Natural killer cell (primary cell): Measurements from ENCODE around the gene LDHD. TPM values are rescaled to one million over a fixed set of nuclear protein-coding genes. Genes with fewer than 3 reads are reported as not detected.

ENCODE experiments used
- ATAC-seq, 3 donors: fragments of 150-1000 bp in 2 of 3; fragments of 200-7000 bp in 1 of 3; cut with Tn5 transposase; 1 replicate in 1 of 3; 2 replicates in 2 of 3; pipeline ENCODE4 v1.10.0; 2021; ENCODE audit warnings: mild to moderate bottlenecking in 2 of 3, moderate library complexity in 2 of 3
- DNase-seq, 2 donors: peaks; one replicate each; pipeline versions ENCODE4 v3.0.0 to v3.0.0-alpha.2; 2013 to 2021; ENCODE audit warnings: mixed read lengths in 1 of 2
- H3K27ac ChIP-seq: one replicate; pipeline ENCODE4 v1.5.1; 2013; ENCODE audit warnings: mild to moderate bottlenecking, low read length
- H3K27me3 ChIP-seq: one replicate; pipeline ENCODE4 v1.6.1; 2013; ENCODE audit warnings: low read length; ENCODE audit not compliant: control insufficient read depth, insufficient read depth
- H3K36me3 ChIP-seq: one replicate; pipeline ENCODE4 v1.6.1; 2013; ENCODE audit warnings: low read length; ENCODE audit not compliant: control insufficient read depth, insufficient read depth
- H3K4me1 ChIP-seq: one replicate; pipeline ENCODE4 v1.6.1; 2013; ENCODE audit warnings: low read length; ENCODE audit not compliant: control insufficient read depth, insufficient read depth
- H3K4me3 ChIP-seq: one replicate; pipeline ENCODE4 v1.5.1; 2013; ENCODE audit warnings: low read length
- H3K9me3 ChIP-seq: one replicate; pipeline ENCODE4 v1.6.1; 2013; ENCODE audit warnings: low read length; ENCODE audit not compliant: control insufficient read depth, insufficient read depth
- H3K27ac Mint-ChIP-seq, 2 donors: one replicate each; pipeline ENCODE4 v1.8.0; 2022; ENCODE audit warnings: mild to moderate bottlenecking in 2 of 2, mixed read lengths in 2 of 2, moderate library complexity in 1 of 2
- H3K27me3 Mint-ChIP-seq, 2 donors: one replicate each; pipeline ENCODE4 v1.8.0; 2022; ENCODE audit warnings: low read depth in 2 of 2, mixed read lengths in 2 of 2
- H3K36me3 Mint-ChIP-seq: one replicate; pipeline ENCODE4 v1.8.0; 2022; ENCODE audit warnings: mixed read lengths
- H3K4me1 Mint-ChIP-seq, 2 donors: one replicate each; pipeline ENCODE4 v1.8.0; 2022; ENCODE audit warnings: mixed read lengths in 2 of 2
- H3K4me3 Mint-ChIP-seq: one replicate; pipeline ENCODE4 v1.8.0; 2022; ENCODE audit warnings: mild to moderate bottlenecking, moderate library complexity, mixed read lengths
- H3K9me3 Mint-ChIP-seq, 2 donors: one replicate each; pipeline ENCODE4 v1.8.0; 2022; ENCODE audit warnings: mixed read lengths in 2 of 2
- CTCF ChIP-seq: fragments of 200-600 bp; IDR thresholded peaks from one replicate; pipeline ENCODE4 v1.8.0; 2022; ENCODE audit warnings: antibody characterized with exemption
- WGBS: methylation state at CpG from one replicate; pipeline ENCODE4 v1.1.7; 2013; ENCODE audit warnings: missing lambda C conversion rate; ENCODE audit not compliant: insufficient coverage; 5-methylcytosine and 5-hydroxymethylcytosine counted together
- intact Hi-C: fragments of 100-400 bp; cut with micrococcal nuclease; formaldehyde crosslinking; loops from one replicate; pipeline ENCODE4 v1.14.2; 2022
- total RNA-seq, 4 donors: library from RNA; stranded (reverse); fragments of 120-200 nt in 1 of 4; gene quantifications; one replicate each; pipeline versions ENCODE4 v1.2.3 to v1.2.4, GENCODE V29; 2013 to 2022

Gene LDHD
- total RNA-seq, 3 donors from 2014 or later (not counting 1 experiment from before 2014, with no cell fraction given) = 0.12 to 1.3 TPM; not detected in 1

DNA sequence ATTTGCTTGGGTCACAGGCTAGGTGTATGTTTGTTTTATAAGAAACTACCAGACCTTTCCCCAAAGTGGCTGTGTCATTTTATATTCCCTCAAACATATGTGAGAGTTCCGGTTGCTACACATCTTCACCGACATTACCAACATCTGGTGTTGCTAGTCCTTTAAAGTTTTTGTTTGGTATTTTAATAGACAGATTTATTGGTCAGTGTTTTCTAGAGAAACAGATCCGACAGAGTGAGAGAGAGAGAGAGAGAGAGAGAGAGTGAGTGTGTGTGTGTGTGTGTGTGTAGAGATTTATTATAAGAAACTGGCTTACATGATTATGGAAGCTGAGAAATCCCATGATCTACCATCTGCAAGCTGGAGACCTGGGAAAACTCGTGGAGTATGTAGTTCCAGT, 31.0 kb downstream of the LDHD start:
- peaks cover 12 to 42% of the 10 kb centered on the region in 2 donors for H3K27me3 Mint-ChIP-seq
- no peaks in the 10 kb centered on the region for H3K36me3 ChIP-seq
- no peaks in the 10 kb centered on the region for H3K36me3 Mint-ChIP-seq
- H3K27ac Mint-ChIP-seq = no peak overlapping the region
- no peak for DNase-seq
- no peak for ATAC-seq
- H3K9me3 ChIP-seq = no peaks in the 10 kb centered on the region
- no peaks in the 10 kb centered on the region for H3K4me1 Mint-ChIP-seq
- no peak overlapping the region for H3K4me3 ChIP-seq
- peaks cover 3% of the 10 kb centered on the region for H3K4me1 ChIP-seq
- no peak overlapping the region for H3K27ac ChIP-seq
- H3K9me3 Mint-ChIP-seq = no peaks in the 10 kb centered on the region
- no peak overlapping the region for H3K4me3 Mint-ChIP-seq
- TF ChIP-seq CTCF = no peak
- no peaks in the 10 kb centered on the region for H3K27me3 ChIP-seq
- intact Hi-C loops = no loop called here
- 92% methylated on average over 4 of the region's 4 CpGs for WGBS

DNA sequence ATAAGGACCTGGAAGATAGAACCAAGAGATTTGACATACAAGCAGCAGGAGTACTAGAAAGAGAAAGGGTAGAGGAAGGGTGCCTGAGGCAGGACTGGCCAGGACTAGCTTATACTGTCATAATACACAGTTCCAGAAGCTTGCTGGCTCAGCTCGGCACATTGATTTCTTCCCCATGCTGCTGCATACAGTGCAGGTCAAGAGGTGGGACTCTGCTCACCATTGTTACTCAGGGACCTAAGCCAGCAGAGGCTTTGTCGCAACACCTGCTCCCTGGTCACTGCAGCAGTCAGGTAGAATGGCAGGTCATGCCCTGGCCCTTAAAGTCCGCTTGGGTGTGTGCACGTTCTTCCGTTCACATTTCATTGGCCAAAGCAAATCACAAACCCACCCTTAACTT, 32.8 kb downstream of the LDHD start:
- DNase-seq (no peak), ATAC-seq (no peak)
- intact Hi-C loops = no loop called here
- H3K4me3 Mint-ChIP-seq = no peak overlapping the region
- Histone ChIP-seq H3K36me3 (no peaks in the 10 kb centered on the region), H3K4me3 (no peak overlapping the region), H3K27ac (no peak overlapping the region), H3K4me1 (peaks cover 3% of the 10 kb centered on the region), H3K9me3 (no peaks in the 10 kb centered on the region), H3K27me3 (no peaks in the 10 kb centered on the region)
- H3K36me3 Mint-ChIP-seq = no peaks in the 10 kb centered on the region
- no peaks in the 10 kb centered on the region for H3K4me1 Mint-ChIP-seq
- H3K27ac Mint-ChIP-seq = no peak overlapping the region
- no peak for TF ChIP-seq CTCF
- 96% methylated on average over 2 of the region's 5 CpGs for WGBS
- peaks cover 17 to 46% of the 10 kb centered on the region in 2 donors for H3K27me3 Mint-ChIP-seq
- H3K9me3 Mint-ChIP-seq = no peaks in the 10 kb centered on the region

DNA sequence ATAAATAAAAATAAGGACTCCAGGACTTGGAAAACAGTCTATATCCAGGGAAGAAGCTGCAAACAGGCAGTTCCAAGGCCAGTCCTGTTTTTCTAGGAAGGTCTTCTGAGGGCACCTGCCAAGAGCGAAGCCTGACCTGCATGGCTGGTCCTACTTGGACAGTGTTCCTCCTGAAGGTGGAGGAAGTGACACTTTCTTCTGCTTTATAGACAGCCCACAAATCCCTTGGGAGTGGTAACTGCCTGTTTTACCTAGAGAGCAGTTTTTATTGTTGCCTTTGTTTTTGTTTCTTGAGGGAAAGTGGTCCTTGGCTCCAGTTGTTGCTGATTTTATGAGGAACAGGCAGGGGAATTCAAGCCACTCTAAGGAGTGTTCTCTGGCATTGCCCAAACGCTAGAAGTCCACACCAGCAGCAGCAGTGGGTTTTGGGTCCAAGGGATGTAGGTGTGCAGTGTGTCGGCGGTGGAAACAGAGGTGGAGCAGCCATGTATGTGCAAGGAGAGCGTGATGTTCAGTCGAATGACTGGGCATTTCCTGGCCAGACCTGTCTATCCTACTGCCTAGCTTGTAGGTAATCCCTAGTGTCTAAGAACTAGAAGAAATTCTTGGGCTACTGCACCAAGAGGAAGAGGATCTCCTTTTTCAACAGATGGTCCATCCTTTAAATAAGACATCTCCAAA, 35.3 kb downstream of the LDHD start:
- peaks cover 6% of the 10 kb centered on the region for H3K4me1 ChIP-seq
- no peak for ATAC-seq
- H3K27me3 Mint-ChIP-seq = peaks cover 34 to 64% of the 10 kb centered on the region in 2 donors
- no peaks in the 10 kb centered on the region for H3K9me3 Mint-ChIP-seq
- no peak overlapping the region for H3K27ac ChIP-seq
- H3K27me3 ChIP-seq = no peaks in the 10 kb centered on the region
- H3K27ac Mint-ChIP-seq = no peak overlapping the region
- H3K4me1 Mint-ChIP-seq = peaks cover 4 to 5% of the 10 kb centered on the region in 2 donors
- no peaks in the 10 kb centered on the region for H3K9me3 ChIP-seq
- TF ChIP-seq CTCF = no peak
- H3K36me3 Mint-ChIP-seq = no peaks in the 10 kb centered on the region
- intact Hi-C loops = no loop called here
- no peak overlapping the region for H3K4me3 Mint-ChIP-seq
- H3K36me3 ChIP-seq = no peaks in the 10 kb centered on the region
- H3K4me3 ChIP-seq = no peak overlapping the region
- no peak for DNase-seq
- 70% methylated on average over 6 of the region's 6 CpGs for WGBS
